Hepatocyte (in vitro differentiated cells): ENCODE data around the gene MICAL2. TPM values are rescaled to one million over a fixed set of nuclear protein-coding genes. Genes with fewer than 3 reads are reported as not detected.

ENCODE experiments used
- DNase-seq: peaks from one replicate; pipeline ENCODE4 v3.0.0-alpha.2; 2016; ENCODE audit warnings: low spot score
- H2AFZ ChIP-seq: fragments of 200-600 bp; sonication (generic); 2 replicates; pipeline ENCODE4 v1.6.0; 2016; ENCODE audit warnings: antibody characterized with exemption, mild to moderate bottlenecking
- H3K27ac ChIP-seq: fragments of 200-600 bp; sonication (generic); 2 replicates; pipeline ENCODE4 v1.5.1; 2016; ENCODE audit warnings: mild to moderate bottlenecking
- H3K27me3 ChIP-seq: fragments of 200-600 bp; sonication (generic); 2 replicates; pipeline ENCODE4 v1.6.1; 2016
- H3K36me3 ChIP-seq: fragments of 200-600 bp; sonication (generic); replicated peaks from 2 replicates; pipeline ENCODE4 v1.5.1; 2016; ENCODE audit warnings: low read depth; ENCODE audit not compliant: insufficient read depth
- H3K4me1 ChIP-seq: fragments of 200-600 bp; sonication (generic); 2 replicates; pipeline ENCODE4 v1.5.1; 2016; ENCODE audit warnings: mild to moderate bottlenecking, moderate library complexity; ENCODE audit not compliant: insufficient read depth
- H3K4me2 ChIP-seq: fragments of 200-600 bp; sonication (generic); 2 replicates; pipeline ENCODE4 v1.6.0; 2016
- H3K4me3 ChIP-seq: fragments of 200-600 bp; sonication (generic); 2 replicates; pipeline ENCODE4 v1.5.1; 2016; ENCODE audit warnings: mild to moderate bottlenecking
- H3K79me2 ChIP-seq: fragments of 200-600 bp; sonication (generic); 2 replicates; pipeline ENCODE4 v1.6.0; 2017; ENCODE audit warnings: mild to moderate bottlenecking
- H3K9me2 ChIP-seq: fragments of 200-600 bp; sonication (generic); replicated peaks from 2 replicates; pipeline ENCODE4 v1.6.0; 2017; ENCODE audit warnings: mild to moderate bottlenecking; ENCODE audit not compliant: insufficient read depth
- H3K9me3 ChIP-seq: fragments of 200-600 bp; sonication (generic); 2 replicates; pipeline ENCODE4 v1.5.1; 2016; ENCODE audit warnings: low read depth, mild to moderate bottlenecking
- H4K20me1 ChIP-seq: fragments of 200-600 bp; sonication (generic); 2 replicates; pipeline ENCODE4 v1.6.0; 2016; ENCODE audit warnings: mild to moderate bottlenecking; ENCODE audit not compliant: insufficient read depth, poor library complexity, severe bottlenecking
- EZH2 ChIP-seq: fragments of 200-600 bp; sonication (generic); IDR thresholded peaks from 2 replicates; pipeline ENCODE4 v1.6.1; 2016; ENCODE audit warnings: antibody characterized with exemption, mild to moderate bottlenecking, borderline replicate concordance
- EZH2phosphoT487 ChIP-seq: fragments of 200-600 bp; sonication (generic); IDR thresholded peaks from one replicate; pipeline ENCODE4 v1.6.1; 2018; ENCODE audit warnings: antibody characterized with exemption, mild to moderate bottlenecking, low read depth, moderate library complexity; ENCODE audit not compliant: unreplicated experiment, severe bottlenecking
- WGBS: methylation state at CpG from one replicate; pipeline ENCODE4 v1.1.6; 2016; ENCODE audit warnings: low lambda C conversion rate; ENCODE audit errors: missing lambda C conversion rate; 5-methylcytosine and 5-hydroxymethylcytosine counted together
- polyA plus RNA-seq: library from polyadenylated mRNA; unstranded; fragments of >200 nt; fragmentation: Nextera tagmentation; extraction: Ambion mirVana; gene quantifications from 2 replicates; pipeline ENCODE4 v1.2.1, GENCODE V29; 2016
- total RNA-seq: library from RNA; depleted of rRNA; stranded (reverse); fragments of >200 nt; gene quantifications from 2 replicates; pipeline ENCODE4 v1.2.3, GENCODE V29; 2014
- TF ChIP-seq, protein P1 (sequence below): fragments of 200-600 bp; sonication (generic); IDR thresholded peaks from 2 replicates; pipeline ENCODE4 v1.5.1; 2016; ENCODE audit warnings: antibody characterized with exemption, mild to moderate bottlenecking; ENCODE audit not compliant: poor library complexity

The MICAL2 gene
- total and polyA plus RNA-seq, 2 experiments from 2014 or later: 36.8 to 56.0 TPM

DNA sequence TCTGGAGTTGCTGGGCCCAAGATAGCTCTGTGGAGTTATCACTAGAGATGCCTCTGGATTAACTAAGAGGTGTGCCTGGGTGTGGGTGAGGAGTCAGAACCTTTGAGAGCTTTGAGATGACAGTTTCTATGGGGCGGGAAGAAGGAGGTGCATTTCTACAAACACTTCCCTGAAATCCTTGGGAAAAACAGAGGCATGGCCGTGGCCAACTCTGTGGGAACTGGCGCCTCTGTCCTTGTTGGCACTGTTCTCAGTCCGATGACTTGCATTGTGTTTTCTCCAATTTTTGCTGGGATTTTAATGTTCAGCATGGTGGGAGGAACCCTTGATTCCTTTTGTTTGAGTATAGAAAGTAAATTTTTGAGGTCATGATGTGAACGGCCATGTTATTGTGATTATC lies 151.2 kb downstream of the MICAL2 start:
- Histone ChIP-seq H4K20me1 (no peaks in the 10 kb centered on the region), H3K4me2 (no peak overlapping the region), H2AFZ (no peak overlapping the region), H3K4me1 (peaks cover 39% of the 10 kb centered on the region), H3K27me3 (no peaks in the 10 kb centered on the region), H3K79me2 (no peaks in the 10 kb centered on the region), H3K9me2 (no peaks in the 10 kb centered on the region), H3K27ac (peak overlapping the region; percentile 85), H3K36me3 (no peaks in the 10 kb centered on the region), H3K9me3 (no peaks in the 10 kb centered on the region), H3K4me3 (no peak overlapping the region)
- TF ChIP-seq EZH2: no peak
- no peak for TF ChIP-seq EZH2phosphoT487
- TF ChIP-seq, protein P1, sequence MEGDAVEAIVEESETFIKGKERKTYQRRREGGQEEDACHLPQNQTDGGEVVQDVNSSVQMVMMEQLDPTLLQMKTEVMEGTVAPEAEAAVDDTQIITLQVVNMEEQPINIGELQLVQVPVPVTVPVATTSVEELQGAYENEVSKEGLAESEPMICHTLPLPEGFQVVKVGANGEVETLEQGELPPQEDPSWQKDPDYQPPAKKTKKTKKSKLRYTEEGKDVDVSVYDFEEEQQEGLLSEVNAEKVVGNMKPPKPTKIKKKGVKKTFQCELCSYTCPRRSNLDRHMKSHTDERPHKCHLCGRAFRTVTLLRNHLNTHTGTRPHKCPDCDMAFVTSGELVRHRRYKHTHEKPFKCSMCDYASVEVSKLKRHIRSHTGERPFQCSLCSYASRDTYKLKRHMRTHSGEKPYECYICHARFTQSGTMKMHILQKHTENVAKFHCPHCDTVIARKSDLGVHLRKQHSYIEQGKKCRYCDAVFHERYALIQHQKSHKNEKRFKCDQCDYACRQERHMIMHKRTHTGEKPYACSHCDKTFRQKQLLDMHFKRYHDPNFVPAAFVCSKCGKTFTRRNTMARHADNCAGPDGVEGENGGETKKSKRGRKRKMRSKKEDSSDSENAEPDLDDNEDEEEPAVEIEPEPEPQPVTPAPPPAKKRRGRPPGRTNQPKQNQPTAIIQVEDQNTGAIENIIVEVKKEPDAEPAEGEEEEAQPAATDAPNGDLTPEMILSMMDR: no peak
- no peak for DNase-seq
- WGBS: 91% methylated on average over 5 of the region's 5 CpGs

DNA sequence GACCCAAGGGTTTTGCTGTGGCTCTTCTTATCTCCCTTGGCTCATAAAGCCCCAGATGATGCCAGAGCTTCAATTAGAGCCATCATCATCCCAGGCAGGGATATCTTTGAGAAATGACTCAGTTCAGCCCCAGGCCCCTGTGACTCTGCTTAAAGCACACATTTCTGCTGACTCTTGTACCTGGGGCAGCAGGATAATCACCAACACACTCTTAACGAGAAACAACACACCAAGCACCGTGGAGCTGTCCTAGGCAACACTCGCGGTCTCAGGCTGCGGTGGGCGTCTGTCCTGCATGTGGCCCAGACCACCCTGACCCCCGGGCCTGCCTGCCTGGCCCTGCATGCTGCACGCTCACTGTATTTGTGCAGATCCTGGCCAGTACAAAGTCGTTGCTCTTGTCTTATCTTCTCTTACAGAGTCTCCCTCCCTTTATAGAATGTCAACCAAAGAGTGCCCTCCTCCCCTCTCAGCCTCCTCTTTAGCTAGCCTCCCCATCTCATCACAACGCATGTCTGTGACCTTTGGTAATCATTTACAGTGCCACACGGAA lies 152.8 kb downstream of the MICAL2 start:
- H4K20me1 ChIP-seq: no peaks in the 10 kb centered on the region
- TF ChIP-seq, protein P1: no peak
- TF ChIP-seq EZH2 (no peak), EZH2phosphoT487 (no peak)
- H3K27me3 ChIP-seq: no peaks in the 10 kb centered on the region
- peaks cover 28% of the 10 kb centered on the region for H3K4me1 ChIP-seq
- no peak overlapping the region for H3K4me3 ChIP-seq
- H3K9me3 ChIP-seq: no peaks in the 10 kb centered on the region
- DNase-seq: peak; percentile 75
- H3K4me2 ChIP-seq: peak overlapping the region; percentile 42
- WGBS: 49% methylated on average over 11 of the region's 11 CpGs
- no peaks in the 10 kb centered on the region for H3K9me2 ChIP-seq
- H3K36me3 ChIP-seq: no peaks in the 10 kb centered on the region
- no peak overlapping the region for H2AFZ ChIP-seq
- peak overlapping the region; percentile 92 for H3K27ac ChIP-seq
- no peaks in the 10 kb centered on the region for H3K79me2 ChIP-seq

DNA sequence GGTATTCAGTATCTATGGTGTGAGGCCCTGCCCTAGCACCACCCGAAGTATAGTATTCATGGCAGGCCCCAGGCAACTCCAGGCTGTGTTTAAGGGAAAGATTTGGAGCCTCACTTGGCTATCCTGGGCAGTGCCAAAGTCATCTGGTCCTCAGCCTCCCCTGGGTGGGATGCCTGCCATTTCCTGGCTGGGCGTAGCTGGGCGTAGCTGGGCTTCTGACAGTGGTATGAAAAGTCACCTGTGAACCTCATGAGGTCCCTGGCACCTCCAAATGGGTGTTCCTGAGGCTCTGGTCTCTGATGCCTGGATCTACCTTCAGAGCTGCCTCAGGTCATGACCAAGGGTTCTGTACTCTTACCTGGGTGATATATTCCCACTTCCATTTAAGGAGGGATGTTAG lies 154.0 kb downstream of the MICAL2 start:
- H3K27ac ChIP-seq: peak overlapping the region; percentile 92
- peaks cover 28% of the 10 kb centered on the region for H3K4me1 ChIP-seq
- WGBS: 67% methylated on average over 3 of the region's 3 CpGs
- H3K9me2 ChIP-seq: no peaks in the 10 kb centered on the region
- H3K4me2 ChIP-seq: no peak overlapping the region
- no peak overlapping the region for H3K4me3 ChIP-seq
- H4K20me1 ChIP-seq: no peaks in the 10 kb centered on the region
- H3K36me3 ChIP-seq: no peaks in the 10 kb centered on the region
- DNase-seq: no peak
- H2AFZ ChIP-seq: no peak overlapping the region
- H3K27me3 ChIP-seq: no peaks in the 10 kb centered on the region
- no peaks in the 10 kb centered on the region for H3K9me3 ChIP-seq
- TF ChIP-seq EZH2: no peak
- no peaks in the 10 kb centered on the region for H3K79me2 ChIP-seq

DNA sequence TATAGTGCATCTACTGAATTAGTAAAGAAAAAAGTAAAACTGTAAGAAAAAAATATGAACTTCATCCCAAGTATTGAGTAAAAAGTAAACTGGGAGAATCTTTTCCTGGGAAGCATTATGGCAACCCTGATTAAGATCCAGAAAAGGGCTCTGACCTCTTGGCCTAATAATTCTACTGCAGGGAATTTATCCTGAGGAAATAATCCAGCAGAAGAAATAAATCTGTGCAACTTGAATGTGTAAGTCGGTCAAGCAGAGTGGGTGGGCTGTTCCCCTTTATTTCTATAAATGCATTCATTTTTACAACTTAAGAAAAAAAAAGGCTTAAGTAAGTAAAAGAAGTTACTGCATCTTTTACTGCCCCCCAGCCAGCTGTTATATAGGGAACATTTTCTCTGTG lies 155.7 kb downstream of the MICAL2 start:
- Histone ChIP-seq H3K4me1 (peaks cover 38% of the 10 kb centered on the region), H3K27ac (no peak overlapping the region), H3K79me2 (no peaks in the 10 kb centered on the region)

More for the DNA sequence above, 155.7 kb downstream of the MICAL2 start:
- Histone ChIP-seq H2AFZ (no peak overlapping the region), H3K4me3 (no peak overlapping the region), H3K27me3 (no peaks in the 10 kb centered on the region), H4K20me1 (no peaks in the 10 kb centered on the region), H3K4me2 (no peak overlapping the region), H3K9me2 (no peaks in the 10 kb centered on the region), H3K9me3 (no peaks in the 10 kb centered on the region), H3K36me3 (no peaks in the 10 kb centered on the region)
- no peak for DNase-seq
- TF ChIP-seq EZH2 (no peak), EZH2phosphoT487 (no peak)
- TF ChIP-seq, protein P1: no peak
- 63% methylated on average over 1 of the region's 1 CpG for WGBS
